NT2/D1 (cell line): ENCODE results near the gene TRPM2.

ENCODE experiments used
- DNase-seq: peaks from one replicate; pipeline ENCODE4 v3.0.0-alpha.2; 2011; ENCODE audit warnings: low read depth, low spot score
- H3K27me3 ChIP-seq: 2 replicates; pipeline ENCODE4 v1.6.0; 2011; ENCODE audit warnings: mild to moderate bottlenecking; ENCODE audit not compliant: insufficient read length, insufficient read depth
- H3K36me3 ChIP-seq: 2 replicates; pipeline ENCODE4 v1.6.1; 2011; ENCODE audit warnings: mild to moderate bottlenecking, low read length, mixed read lengths; ENCODE audit not compliant: insufficient read depth, insufficient read length
- H3K4me1 ChIP-seq: 2 replicates; pipeline ENCODE4 v1.5.1; 2011; ENCODE audit not compliant: insufficient read depth, insufficient read length
- H3K4me3 ChIP-seq: 2 replicates; pipeline ENCODE4 v1.5.1; 2011; ENCODE audit warnings: low read depth; ENCODE audit not compliant: insufficient read length
- H3K9ac ChIP-seq: 2 replicates; pipeline ENCODE4 v1.6.0; 2011; ENCODE audit warnings: low read depth; ENCODE audit not compliant: insufficient read length
- H3K9me3 ChIP-seq: 2 replicates; pipeline ENCODE4 v1.5.1; 2011; ENCODE audit warnings: mild to moderate bottlenecking, low read length; ENCODE audit not compliant: insufficient read depth
- SUZ12 ChIP-seq: IDR thresholded peaks from 2 replicates; pipeline ENCODE4 v1.6.1; 2011; ENCODE audit not compliant: insufficient read length, insufficient read depth; ENCODE audit errors: extremely low read depth
- YY1 ChIP-seq: IDR thresholded peaks from 2 replicates; pipeline ENCODE4 v1.6.1; 2011; ENCODE audit not compliant: insufficient read length, insufficient read depth
- ZNF274 ChIP-seq: IDR thresholded peaks from 2 replicates; pipeline ENCODE4 v1.6.1; 2011; ENCODE audit warnings: mild to moderate bottlenecking, low read depth, low read length

TRPM2 gene

GRCh38 chr21:44312716-44313115 is 40.7 kb upstream of the TRPM2 start:
- TF ChIP-seq ZNF274, result no peak
- no peak for TF ChIP-seq SUZ12
- no peak for TF ChIP-seq YY1
- Histone ChIP-seq H3K27me3 (no peaks in the 10 kb centered on the region), H3K9me3 (no peaks in the 10 kb centered on the region), H3K36me3 (peaks cover 95% of the 10 kb centered on the region), H3K4me1 (peaks cover 19% of the 10 kb centered on the region), H3K4me3 (no peak overlapping the region), H3K9ac (no peak overlapping the region)
- DNase-seq, result no peak

DNA sequence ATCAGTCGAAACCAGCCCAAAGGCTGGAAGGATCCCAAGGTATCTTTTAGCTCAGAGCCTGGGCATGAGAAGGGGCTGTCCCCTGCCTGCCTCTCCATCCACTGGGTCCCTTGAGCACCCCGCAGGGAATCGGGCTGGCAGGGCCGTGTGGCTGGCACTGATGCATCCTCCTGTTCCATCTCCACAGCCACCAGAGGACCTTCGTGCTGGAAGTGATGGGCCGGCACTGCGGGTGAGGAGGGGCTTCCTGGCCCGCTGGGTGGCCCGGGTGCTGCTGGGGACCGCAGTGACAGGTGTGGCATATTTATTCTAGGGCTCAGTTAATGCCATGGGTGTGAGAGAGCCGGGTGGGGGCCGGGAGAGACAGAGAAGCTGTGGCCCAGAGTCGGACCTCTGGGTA is 40.0 kb upstream of the TRPM2 start:
- H3K27me3 ChIP-seq, result no peaks in the 10 kb centered on the region
- H3K9ac ChIP-seq, result no peak overlapping the region
- TF ChIP-seq ZNF274, result no peak
- TF ChIP-seq SUZ12, result no peak
- no peak for TF ChIP-seq YY1
- H3K4me3 ChIP-seq, result no peak overlapping the region
- H3K9me3 ChIP-seq, result no peaks in the 10 kb centered on the region
- H3K36me3 ChIP-seq, result peaks cover 96% of the 10 kb centered on the region
- H3K4me1 ChIP-seq, result peaks cover 15% of the 10 kb centered on the region
- DNase-seq, result no peak

- DNase-seq, result no peak
- Histone ChIP-seq H3K36me3 (peaks cover 98% of the 10 kb centered on the region), H3K4me1 (peaks cover 9% of the 10 kb centered on the region), H3K27me3 (no peaks in the 10 kb centered on the region), H3K4me3 (no peak overlapping the region), H3K9me3 (no peaks in the 10 kb centered on the region), H3K9ac (no peak overlapping the region)
- TF ChIP-seq ZNF274 (no peak), YY1 (no peak), SUZ12 (no peak)
These were observed 39.3 kb upstream of the TRPM2 start for GRCh38 chr21:44314128-44314527.

DNA sequence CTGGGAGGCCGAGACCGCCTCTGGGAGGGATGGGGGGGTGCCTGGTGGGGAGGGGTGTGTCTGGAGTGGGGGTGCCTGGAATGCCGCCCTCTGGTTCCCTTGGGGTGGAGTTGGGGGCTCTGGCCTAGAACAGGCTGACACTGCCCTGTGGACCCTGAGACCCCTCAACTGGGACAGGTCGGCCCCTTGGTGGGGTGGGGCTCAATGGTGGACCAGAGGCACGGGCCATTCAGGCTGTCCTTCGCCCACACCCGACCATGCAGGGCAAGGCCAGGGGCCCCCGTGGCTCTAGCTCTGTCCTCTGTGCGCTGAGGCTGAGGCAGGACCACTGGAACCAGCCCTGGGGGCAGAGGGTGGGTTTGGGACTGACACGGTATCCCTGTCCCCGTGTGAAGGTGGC is 38.9 kb upstream of the TRPM2 start:
- no peak for TF ChIP-seq SUZ12
- peaks cover 99% of the 10 kb centered on the region for H3K36me3 ChIP-seq
- H3K4me3 ChIP-seq, result no peak overlapping the region
- H3K9me3 ChIP-seq, result no peaks in the 10 kb centered on the region
- H3K4me1 ChIP-seq, result peaks cover 7% of the 10 kb centered on the region
- no peak overlapping the region for H3K9ac ChIP-seq
- no peak for DNase-seq
- H3K27me3 ChIP-seq, result no peaks in the 10 kb centered on the region

DNA sequence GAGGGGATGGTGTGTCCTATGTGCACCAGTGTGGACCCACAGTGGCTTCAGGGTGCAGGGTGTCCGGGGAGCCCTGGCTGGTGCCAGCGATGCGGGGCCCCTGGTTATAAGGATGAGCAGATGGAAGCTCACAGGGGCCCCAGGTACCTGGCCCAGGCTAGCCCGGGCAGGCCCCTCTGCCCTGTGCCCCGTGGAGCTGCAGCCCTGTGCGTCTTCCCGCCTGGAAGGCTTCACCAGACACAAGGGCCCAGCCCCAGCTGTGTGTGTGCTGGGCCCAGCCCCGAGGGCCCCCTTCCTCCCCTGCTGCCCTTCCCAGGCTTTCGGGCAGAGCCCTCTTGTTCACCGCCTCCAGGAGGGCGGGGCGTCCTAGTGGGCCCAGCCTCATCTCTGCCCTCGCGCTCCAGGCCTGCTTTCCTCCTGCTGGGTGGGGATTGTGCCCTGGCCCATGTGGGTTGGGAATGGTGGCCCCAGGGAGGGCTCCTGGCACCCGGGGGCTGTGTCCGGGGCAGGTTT is 37.7 kb upstream of the TRPM2 start:
- Histone ChIP-seq H3K4me3 (no peak overlapping the region), H3K36me3 (peaks cover 98% of the 10 kb centered on the region), H3K4me1 (no peaks in the 10 kb centered on the region), H3K27me3 (no peaks in the 10 kb centered on the region), H3K9ac (peak overlapping the region; percentile 37), H3K9me3 (no peaks in the 10 kb centered on the region)
- no peak for DNase-seq
- TF ChIP-seq YY1 (no peak), SUZ12 (no peak), ZNF274 (no peak)

DNA sequence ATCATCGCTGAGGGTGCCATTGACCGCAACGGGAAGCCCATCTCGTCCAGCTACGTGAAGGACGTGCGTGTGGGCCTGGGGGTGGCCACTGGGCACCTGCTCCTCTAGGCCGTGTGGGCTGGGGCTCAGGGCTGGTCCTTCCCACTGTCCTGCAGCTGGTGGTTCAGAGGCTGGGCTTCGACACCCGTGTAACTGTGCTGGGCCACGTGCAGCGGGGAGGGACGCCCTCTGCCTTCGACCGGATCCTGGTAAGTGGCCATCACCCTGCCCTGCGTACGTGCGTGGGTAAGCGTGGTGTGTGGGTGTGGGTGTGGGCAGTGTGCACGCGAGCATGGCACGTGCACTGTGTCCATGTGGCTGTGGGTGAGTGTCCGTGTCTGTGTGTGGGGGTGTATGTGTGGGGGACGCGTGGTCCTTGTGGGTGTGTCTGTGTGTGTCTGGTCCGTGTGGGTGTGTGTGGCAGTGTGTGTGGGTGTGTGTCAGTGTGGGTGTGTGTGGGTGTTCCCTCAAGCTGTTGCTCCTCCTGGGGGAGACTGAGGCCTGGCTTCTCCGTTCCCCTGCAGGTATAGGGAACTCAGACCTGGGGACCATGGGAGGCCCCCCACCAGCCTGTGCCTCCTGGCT is 37.0 kb upstream of the TRPM2 start:
- H3K36me3 ChIP-seq, result peaks cover 96% of the 10 kb centered on the region

GRCh38 chr21:44317241-44317782 is 36.1 kb upstream of the TRPM2 start:
- Histone ChIP-seq H3K4me1 (peaks cover 3% of the 10 kb centered on the region), H3K4me3 (no peak overlapping the region), H3K27me3 (no peaks in the 10 kb centered on the region), H3K36me3 (peaks cover 96% of the 10 kb centered on the region), H3K9me3 (no peaks in the 10 kb centered on the region), H3K9ac (no peak overlapping the region)
- no peak for DNase-seq
- TF ChIP-seq SUZ12 (no peak), ZNF274 (no peak), YY1 (no peak)

More for the DNA sequence above, 37.0 kb upstream of the TRPM2 start:
- H3K4me1 ChIP-seq, result no peaks in the 10 kb centered on the region
- no peaks in the 10 kb centered on the region for H3K9me3 ChIP-seq
- TF ChIP-seq SUZ12 (no peak), ZNF274 (no peak), YY1 (no peak)
- no peak for DNase-seq
- no peaks in the 10 kb centered on the region for H3K27me3 ChIP-seq
- H3K4me3 ChIP-seq, result no peak overlapping the region
- H3K9ac ChIP-seq, result no peak overlapping the region
